Thyroid gland (tissue), 4 donors: ENCODE data around the gene SRPK1.

ENCODE experiments used
- CTCF ChIP-seq, 6 experiments: fragments of 200-600 bp in 3 of 6; fragments of 450-650 bp in 3 of 6; sonication (generic) in 3 of 6; IDR thresholded peaks; one replicate each; pipeline ENCODE4 v1.5.1; 2016 to 2019; ENCODE audit warnings: antibody characterized with exemption in 6 of 6, mild to moderate bottlenecking in 2 of 6, inconsistent platforms in 1 of 6, moderate library complexity in 1 of 6
- POLR2A ChIP-seq, 2 donors: fragments of 450-650 bp; IDR thresholded peaks; one replicate each; pipeline ENCODE4 v1.6.1; 2017; ENCODE audit warnings: antibody characterized with exemption in 2 of 2, mild to moderate bottlenecking in 2 of 2, moderate library complexity in 1 of 2

DNA sequence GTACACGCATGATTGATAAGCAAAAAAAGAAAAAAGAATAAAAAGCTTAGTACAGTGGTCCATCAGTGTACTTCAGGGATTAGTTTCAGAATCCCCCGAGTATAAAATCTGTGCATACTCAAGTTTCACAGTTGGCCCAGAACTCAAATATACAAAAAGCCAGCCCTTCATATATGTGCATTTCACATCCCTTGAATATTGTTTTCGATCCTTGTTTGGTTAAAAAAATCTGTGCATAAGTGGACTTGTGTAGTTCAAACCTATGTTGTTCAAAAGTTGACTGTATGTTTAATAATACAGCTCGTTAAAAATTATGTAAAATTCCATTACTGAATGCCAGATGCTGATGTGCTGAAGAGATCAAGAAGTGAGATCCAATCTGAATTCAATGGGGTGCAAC lies 61.5 kb downstream of the SRPK1 start:
- TF ChIP-seq CTCF (IDR thresholded peaks at IDR 0.05) (no peak), POLR2A (IDR thresholded peaks at IDR 0.05) (no peak)
